ENCODE measurements around the gene MYMK.

MYMK gene

DNA sequence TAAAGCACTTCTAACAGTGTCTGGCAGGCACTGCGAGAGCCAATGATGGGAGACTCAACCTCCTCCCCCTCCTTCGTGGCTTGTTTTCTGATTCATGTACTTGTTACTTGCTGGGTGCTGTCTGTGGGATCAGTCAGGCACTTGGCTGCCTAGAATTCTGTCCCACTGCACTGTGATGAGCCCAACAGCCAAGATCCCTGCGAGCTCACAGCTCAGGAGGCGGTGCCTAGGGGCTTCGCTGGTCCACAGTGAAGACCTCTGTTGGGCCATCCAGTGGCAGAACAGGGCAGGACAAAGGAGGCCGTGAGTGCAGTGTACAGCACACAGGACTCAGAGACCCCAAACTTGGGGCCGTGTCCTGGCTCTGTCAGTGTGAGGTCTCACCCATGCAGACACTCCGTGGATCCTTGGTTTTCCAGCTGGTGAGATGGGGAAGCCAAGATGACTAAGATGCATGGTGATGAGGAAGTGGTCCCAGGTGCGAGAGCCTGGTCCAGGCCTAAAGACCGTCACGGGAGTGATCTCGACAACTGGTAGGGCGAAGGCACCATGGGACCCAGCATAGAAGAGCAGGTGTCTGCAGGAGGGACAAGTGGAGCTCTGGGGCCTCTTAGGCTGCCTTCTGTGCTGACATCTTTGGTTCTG is 19.5 kb downstream of the MYMK start:
- no peak for DNase-seq (ENCODE audit: low read depth, low spot score)

DNA sequence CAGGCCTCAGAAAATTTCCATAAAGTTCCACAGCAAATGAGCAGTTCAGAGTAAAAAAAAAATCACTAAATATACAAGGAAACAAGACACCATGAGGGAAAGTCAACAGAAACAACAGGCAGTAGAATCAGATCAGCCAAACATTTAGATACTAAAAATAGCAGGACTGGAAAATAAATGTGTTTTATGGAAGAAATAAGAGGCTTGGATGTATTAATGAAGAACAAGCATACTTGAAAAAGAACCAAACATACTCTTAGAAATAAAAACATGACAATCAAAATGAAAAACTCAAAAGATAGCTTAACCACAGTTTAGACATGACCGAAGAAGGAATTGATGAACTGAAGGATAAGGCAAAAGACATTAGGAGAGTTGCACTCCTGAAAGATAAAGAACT is 22.6 kb downstream of the MYMK start:
- no peak for DNase-seq (ENCODE audit: low read depth, low spot score)

DNA sequence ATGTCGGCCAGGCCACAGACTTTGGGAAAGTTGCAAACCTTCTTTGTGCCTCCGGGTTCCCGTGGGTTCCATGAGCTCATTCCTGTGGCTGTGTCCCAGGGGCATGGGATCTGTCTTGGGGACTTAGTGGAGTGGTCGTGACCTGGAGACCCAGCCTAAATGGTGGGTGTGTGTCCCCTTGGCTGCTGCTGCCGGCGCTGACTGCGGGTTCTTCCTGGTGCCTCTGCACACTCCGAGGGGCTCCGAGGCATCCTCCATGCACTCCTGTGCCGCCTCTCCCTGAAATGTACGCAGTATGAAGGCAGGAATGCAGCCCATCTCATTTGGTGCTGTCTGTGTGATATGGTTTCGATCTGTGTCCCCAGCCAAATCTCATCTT is 24.9 kb downstream of the MYMK start:
- DNase-seq (ENCODE audit: low read depth, low spot score) = no peak

DNA sequence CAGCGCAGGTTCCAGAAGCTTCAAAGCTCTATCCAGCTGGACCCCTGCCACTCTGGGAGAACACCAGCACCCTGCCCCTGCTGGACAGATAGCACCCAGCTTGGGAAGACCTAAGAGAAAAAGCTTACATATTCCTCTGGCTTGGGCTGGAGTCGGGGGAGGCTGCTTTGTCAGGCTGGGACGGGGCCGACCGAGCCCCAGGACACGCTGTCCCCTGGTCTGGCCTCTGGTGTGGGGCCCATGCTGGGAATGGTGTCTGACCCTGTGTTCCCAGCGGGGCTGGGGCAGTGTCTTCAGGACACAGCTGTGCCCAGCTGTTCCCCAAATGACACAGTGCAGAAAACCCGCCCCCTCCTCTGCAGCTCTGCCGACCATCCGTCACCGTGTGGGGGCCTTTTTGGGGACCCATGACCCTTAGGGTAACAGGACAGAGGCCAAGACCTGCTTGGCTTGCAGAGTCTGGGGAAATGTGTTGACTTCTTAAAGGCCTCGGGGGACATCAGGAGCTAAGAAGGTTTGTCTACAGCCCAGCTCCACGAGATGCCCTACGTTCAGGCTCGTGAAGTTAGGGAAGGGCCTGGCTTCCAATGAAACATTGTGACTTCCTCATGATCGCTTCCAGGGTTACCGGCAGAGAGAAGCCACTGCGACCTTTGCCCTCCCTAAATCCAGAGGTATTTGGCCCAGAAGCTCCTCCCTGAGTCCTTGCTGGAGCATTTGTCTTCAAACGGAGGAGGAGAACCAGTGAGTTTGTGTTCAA is 25.4 kb downstream of the MYMK start:
- no peak for DNase-seq (ENCODE audit: low read depth, low spot score)

DNA sequence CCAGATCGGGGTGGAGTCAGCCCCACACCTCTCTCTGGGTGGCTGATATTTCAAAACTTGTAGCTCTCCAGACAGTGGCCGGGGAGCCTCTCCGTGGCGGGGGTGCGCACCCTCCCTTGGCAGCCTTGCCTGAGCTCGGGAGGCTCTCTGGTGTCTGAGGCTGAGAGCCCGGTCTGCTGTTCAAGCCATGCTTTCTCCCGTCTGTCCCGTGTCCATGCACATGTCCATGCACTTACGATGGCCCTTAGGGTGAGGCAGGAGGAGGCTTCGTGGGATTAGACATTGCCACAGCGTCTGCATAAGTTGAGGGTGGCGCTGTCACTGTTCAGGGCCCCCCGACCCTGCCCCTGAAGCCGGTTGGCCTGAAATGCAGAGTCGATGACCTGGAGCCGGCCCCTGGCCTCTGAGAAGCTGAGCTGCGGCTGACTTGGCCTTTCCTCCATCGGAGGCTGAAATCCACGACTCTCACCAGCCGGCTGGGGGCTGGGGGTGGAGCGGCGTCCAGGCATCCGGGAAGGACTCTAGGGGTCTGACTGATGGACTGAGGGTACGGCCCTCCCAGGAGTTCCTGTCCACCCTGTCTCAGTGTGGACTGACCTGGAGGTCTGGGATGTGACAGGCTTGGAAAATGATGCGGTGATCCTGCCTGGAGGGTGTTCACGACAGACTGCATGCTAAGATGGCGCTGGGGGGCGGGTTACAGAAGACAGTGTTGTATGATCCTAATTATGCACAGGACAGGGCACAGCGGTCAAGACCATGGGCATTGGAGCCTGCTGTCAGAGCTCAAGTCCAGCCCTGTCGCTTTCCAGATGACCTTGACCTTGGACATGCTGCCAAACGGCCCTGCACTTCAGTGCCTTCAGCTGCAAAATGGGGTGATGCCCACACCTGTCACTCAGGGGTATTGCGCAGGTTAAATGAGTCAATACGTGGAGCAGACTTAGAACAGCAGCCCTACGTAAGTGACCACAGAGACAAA is 27.6 kb downstream of the MYMK start:
- DNase-seq (ENCODE audit: low read depth, low spot score) = no peak

DNA sequence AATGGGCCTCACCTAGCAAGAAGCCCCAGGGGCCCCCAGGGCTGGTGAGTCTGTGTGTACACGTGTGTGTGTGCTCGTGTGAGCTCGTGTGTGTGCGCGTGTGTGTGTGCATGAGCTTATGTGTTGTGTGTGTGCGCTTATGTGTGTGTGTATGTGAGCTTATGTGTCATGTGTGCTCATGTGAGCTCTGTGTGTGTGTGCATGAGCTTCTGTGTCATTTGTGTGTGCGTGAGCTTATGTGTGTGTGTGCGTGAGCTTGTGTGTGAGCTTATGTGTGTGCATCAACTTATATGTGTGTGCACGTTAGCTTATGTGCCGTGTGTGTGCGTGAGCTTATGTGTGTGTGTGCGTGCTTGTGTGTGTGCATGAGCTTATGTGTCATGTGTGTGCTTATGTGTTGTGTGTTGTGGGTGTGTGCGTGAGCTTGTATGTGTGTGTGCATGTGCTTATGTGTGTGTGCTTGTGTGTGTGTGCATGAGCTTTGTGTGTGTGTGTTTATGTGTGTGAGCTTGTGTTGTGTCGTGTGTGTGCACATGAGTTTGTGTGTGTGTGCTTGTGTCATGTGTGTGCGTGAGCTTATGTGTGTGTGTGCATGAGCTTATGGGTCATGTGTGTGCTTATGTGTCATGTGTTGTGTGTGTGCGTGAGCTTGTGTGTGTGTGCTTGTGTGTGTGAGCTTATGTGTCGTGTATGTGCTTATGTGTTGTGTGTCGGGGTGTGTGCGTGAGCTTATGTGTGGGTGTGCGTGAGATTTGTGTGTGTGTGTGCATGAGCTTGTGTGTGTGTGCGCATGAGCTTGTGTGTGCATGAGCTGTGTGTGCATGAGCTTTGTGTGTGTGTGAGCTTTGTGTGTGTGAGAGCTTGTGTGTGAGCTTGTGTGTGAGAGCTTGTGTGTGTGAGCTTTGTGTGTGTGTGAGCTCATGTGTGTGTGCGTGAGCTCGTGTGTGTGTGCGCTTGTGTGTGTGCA is 29.1 kb downstream of the MYMK start:
- no peak for DNase-seq (ENCODE audit: low read depth, low spot score)

DNA sequence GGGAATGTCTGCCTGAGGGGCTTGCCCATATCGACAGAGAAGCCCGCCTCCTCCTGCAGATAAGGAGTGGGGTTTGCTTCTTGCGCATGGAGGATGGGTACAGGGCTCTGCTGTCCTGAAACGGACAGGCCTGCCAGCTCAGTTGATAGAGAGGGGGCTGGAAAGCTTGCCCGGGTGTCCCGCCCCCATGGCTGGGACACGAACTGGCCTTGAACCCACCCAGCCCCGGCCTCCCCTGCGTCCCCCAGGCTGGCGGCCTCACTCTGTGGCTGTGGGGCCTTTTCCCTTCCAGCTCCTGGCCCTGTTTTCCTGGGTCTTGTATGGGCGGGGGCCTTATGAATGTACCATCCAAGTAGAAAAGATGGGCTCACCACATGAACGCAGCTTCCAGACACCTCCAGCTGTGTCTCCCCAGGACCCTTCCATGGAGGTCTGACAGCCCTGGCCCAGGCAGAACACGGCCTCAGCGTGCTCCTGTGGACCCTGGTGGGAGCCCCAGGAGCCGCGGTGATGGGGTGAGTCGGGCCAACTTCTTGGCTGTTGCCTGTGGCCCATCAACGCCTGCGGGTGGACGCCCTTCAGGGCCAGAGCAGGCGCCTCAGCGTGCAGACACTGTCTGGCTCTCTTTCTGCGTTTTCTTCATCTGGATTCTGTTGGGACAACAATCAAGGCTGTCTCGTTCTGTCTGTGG is 30.0 kb downstream of the MYMK start:
- DNase-seq (ENCODE audit: low read depth, low spot score) = no peak

DNA sequence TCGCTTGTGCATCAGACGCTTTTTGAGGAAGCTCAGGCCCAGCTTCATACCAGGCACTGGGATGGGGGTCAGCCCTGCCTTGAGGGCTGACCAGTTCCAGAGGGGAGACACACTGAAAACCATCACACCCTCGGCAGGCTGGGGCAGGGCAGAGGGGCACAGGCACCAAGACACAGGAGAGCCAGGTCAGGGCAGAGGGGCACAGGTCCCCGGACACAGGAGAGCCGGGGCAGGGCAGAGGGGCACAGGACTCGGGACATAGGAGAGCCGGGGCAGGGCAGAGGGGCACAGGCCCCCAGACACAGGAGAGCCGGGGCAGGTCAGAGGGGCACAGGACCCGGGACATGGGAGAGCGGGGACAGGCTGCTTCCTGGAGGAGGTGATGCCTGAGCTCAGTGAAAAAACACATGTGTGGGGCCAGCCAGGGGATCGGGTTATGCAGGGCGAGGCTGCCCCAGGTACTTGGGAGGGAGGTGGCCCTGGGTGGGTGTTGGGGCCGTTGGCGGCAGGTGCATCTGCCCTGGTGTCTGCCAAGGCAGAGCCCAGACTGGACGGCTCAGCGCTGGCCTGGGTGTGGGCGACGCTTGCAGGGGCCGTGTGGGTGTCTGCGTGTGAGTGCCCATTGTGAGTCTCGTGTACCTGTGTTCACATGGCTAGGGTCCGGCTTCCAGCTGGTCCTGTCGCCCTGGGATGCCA is 30.8 kb downstream of the MYMK start:
- no peak for DNase-seq (ENCODE audit: low read depth, low spot score)

DNA sequence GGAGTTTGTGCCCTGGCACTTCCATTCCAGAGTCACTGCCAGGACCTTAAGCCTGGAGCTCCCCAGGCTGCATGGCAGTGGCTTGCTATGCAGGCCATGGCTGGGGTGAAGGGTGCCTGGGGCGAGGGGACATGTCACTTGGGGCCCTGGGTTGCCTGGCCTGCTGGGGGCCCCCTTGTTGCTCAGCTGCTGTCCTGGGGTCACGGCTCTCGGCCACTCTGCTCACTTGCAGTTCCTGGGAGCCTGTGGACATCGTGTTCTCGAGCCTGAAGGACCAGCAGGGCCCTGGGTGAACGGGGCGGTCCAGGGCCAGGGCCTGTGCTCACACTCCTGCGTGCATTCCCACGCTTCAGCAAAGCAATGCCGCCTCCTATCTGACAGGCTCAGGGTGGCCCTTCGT is 31.3 kb downstream of the MYMK start:
- DNase-seq (ENCODE audit: low read depth, low spot score) = no peak

DNA sequence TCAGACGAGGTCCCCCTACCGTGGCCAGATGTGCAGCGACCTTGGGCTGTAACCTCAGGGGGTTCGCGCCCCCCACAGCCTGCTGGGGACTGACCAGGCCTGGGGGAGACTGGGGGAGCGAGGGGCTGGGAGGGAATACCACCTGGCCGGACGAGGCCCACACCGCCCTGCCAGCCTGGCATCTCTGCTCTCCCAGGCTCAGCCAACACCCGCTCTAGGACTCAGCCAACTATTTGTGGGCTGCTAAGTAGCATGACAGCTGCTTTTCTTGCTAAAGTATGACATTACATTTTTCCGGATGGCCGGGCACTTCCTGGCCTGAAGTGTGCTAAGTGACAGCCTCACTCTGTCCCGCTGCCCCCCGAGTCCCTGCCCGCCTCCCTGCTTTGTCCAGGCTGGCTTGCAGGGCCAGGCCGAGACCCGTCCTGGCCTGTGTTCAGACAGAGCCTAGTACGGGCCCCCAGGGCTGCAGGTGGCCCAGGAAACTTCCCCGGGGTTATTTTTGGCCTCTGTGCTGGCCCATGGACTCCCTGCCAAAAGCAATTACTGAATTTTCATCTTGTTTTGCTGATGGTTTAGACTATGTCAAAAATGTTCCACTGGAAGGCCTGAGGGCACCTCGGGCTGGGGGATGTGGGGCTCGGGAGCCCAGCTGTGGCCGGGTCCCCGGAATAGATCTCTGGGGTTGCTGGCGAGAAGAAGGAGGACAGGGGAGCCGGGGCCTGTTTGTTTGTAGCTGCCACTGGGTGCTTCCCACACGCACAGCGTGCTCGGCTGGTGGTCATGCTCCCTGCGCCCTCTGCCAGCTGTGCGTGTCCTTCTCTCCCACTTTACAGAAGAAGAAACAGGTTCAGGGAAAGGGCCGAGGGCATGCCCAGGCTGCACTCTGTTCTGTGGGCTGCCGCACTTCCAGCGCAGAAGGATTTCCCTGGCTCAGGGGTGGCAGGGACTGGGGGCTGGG is 32.4 kb downstream of the MYMK start:
- no peak for DNase-seq (ENCODE audit: low read depth, low spot score)

DNA sequence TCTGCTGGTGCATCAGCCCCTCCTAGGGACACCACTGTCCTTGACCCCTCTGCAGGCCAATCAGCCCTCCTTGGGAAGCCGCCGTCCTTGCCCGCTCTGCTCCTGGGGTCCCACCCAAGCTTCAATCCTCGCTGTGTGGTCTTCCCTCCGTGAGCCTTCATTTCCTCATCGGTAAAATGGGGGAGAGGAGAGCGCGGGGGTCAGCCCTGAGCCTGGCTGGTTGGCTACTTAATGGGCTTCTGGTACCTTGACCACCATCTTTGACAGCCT is 33.2 kb downstream of the MYMK start:
- no peak for DNase-seq (ENCODE audit: low read depth, low spot score)

DNA sequence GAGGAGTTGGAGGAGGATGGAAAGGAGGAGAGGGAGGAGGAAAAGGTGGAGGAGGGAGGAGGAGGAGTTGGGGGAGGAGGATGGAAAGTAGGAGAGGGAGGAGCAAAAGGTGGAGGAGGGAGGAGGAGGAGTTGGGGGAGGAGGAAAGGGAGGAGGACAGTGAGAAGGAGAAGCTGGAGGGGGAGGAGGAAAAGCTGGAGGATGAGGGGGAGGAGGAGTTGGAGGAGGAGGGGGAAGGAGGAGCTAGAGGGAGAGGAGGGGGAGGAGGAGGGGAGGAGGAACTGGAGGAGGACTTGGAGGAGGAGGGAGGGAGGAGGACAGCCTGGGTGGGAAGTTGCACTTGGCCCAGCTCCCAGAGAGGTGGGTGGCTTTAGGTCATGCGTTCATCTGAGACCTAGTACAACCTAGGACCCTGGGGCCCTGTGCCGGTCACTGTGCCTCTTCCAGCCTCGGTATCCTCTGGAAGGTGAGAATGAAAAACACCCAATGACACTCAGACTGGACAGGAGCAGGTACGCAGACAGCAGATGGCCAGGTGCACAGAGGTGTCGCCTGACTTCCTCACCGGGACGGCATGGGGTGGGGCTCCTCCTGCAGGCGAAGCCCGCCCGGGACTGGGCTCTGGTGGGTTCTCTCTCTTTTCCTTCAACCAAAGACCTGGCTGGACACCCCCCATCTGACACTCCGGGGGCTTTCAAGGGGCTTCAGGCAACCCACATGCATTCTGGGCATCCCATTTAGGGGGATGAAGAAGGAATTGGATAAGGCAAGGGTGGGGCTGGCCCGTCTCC is 33.7 kb downstream of the MYMK start:
- DNase-seq (ENCODE audit: low read depth, low spot score) = no peak

DNA sequence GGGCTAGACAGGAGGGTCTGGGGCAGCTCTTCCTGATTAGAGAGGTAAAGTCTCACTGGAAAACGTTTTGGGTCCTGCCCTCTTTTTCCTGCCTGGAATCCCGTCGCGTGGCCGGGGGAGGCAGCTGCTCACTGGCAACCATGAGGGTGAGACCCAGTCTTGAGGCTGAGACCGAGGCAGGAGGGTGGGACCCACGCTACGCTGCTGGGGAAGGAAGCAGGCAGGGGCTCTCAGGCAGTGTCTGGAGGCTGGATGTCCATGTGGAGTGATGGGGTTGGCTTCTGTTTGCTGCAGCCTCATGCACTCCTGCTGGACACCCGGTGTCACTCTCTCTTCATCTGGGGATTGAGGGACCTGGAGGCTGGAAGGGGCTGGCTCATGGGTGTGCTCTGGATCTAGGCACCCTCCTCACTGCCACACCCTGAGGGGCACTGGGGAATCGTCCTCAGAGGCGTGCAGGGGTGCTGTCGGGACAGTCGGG is 34.5 kb downstream of the MYMK start:
- DNase-seq (ENCODE audit: low read depth, low spot score) = no peak

DNA sequence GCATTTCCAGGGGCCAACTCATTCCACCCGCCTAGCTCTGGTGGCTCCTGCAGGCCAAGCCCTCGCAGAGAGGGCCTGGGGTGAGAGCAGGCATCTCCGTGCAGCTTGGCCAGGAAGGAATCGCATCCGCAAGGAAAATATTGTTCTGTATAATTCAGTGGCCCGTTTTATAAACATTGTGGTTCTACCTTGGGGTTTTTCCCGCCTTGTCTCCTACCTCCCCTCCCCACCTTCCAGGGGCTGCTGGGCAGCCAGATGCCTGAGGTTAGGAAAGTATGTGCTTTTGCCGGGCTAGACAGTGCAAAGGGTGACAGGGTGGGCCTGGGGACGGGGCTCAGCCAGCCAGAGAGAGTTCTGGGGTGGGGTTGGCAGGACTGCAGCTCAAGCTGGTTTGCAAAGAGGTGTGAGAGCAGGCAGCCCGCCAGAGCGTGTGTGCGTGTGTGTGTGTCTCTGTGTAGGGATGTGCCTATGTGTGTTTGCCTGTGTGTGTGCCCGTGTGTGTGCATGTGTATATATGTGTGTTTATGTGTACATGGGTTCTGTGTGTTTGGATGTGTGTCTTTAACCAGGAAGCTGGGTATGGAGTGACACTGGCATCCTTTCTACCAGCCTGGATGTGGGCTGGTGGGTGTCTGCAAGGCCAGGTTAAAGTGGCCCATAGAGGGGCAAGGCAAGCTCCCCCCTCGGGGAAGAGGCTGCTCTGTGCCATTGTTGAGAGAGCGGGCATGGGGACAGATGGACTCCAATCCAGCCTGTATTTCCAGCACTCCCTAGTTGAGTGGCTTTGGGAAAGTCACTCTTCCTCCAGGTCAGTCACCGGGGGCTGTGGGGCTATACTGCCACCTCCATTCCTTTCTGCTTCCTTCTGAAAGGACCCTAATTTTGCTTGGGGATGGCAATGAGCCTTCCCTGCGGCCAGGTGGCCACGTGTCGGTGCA is 35.2 kb downstream of the MYMK start:
- DNase-seq (ENCODE audit: low read depth, low spot score) = no peak

DNA sequence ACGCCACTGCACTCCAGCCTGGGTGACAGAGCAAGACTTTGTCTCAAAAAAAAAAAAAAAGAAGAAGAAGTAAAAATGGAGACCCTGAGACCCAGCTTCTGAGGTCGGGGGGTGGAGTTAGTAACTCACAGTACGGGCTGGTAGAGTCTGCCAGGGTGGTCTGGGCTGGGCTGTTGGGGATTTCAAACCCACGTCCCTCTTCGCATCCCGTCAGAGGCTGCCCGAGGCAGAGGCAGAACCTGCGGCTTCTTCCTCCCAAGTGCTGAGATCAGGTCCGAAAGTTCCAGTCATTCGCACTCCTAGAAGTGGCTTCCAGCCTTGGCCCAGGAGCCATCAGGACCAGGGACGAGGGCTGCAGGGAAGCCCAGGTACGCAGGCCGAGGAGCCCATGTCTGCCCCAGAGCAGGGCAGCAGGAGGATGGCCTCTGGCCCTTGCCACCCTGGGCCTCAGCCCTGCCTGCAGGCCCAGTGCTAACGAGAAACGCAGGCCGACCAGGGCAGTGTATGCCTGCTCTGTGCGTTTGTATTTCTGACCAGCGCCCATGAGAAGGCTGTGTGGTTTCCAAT is 36.0 kb downstream of the MYMK start:
- no peak for DNase-seq (ENCODE audit: low read depth, low spot score)

DNA sequence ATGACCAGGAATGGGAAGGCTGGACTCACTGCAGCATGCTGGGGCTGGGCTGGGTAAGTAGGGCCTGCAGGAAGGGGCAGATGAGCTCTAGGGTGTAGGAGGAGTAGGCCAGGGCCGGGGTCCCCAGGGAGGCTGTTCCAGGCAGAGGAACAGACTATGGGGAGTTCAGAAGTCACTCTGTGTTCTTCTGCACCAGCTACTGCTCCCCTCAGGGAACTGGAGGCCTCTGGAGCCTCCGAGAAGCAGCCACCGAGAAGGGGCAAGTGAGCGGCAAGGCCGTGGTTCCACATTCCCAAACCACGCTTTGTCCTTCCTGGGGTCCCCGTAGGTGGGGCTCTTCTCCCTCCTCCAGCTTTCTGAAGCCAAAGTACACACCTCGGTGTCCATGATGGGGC is 37.4 kb downstream of the MYMK start:
- no peak for DNase-seq (ENCODE audit: low read depth, low spot score)
